Adrenal gland (tissue), 12 donors: ENCODE results near the gene OR2S2. TPM values are rescaled to one million over a fixed set of nuclear protein-coding genes. Genes with fewer than 3 reads are reported as not detected.

ENCODE experiments used
- DNase-seq, 7 donors: peaks; one replicate each; pipeline ENCODE4 v3.0.0-alpha.2; 2019 to 2020
- H3K27ac ChIP-seq, 5 donors: fragments of 200-600 bp; sonication (generic) in 4 of 5; 1 replicate in 3 of 5; 2 replicates in 2 of 5; pipeline versions ENCODE4 v1.5.1 to v1.8.0; 2016 to 2020; ENCODE audit warnings: mild to moderate bottlenecking in 1 of 5
- H3K27me3 ChIP-seq: fragments of 200-600 bp; 2 replicates; pipeline ENCODE4 v1.8.0; 2021
- H3K36me3 ChIP-seq, 2 donors: fragments of 200-600 bp; replicated peaks in 1 of 2; 1 replicate in 1 of 2; 2 replicates in 1 of 2; pipeline versions ENCODE4 v1.5.1 to v1.8.0; 2018 to 2022
- H3K4me1 ChIP-seq, 2 donors: fragments of 200-600 bp; replicated peaks in 1 of 2; 1 replicate in 1 of 2; 2 replicates in 1 of 2; pipeline versions ENCODE4 v1.5.1 to v1.8.0; 2018 to 2021
- H3K4me3 ChIP-seq, 4 donors: fragments of 200-600 bp; sonication (generic) in 3 of 4; one replicate each; pipeline ENCODE4 v1.5.1; 2016 to 2018
- H3K9me3 ChIP-seq, 3 donors: fragments of 200-600 bp; sonication (generic) in 1 of 3; replicated peaks in 1 of 3; 1 replicate in 2 of 3; 2 replicates in 1 of 3; pipeline versions ENCODE4 v1.5.1 to v1.8.0; 2016 to 2021
- CTCF ChIP-seq, 6 experiments: fragments of 450-650 bp in 4 of 6; fragments of 200-600 bp in 2 of 6; sonication (generic) in 1 of 6; IDR thresholded peaks; 1 replicate in 5 of 6; 2 replicates in 1 of 6; pipeline versions ENCODE4 v1.5.1 to v1.8.0; 2016 to 2021; ENCODE audit warnings: antibody characterized with exemption in 6 of 6, mild to moderate bottlenecking in 2 of 6, moderate library complexity in 1 of 6
- POLR2A ChIP-seq, 2 donors: fragments of 450-650 bp; IDR thresholded peaks; one replicate each; pipeline ENCODE4 v1.6.1; 2017; ENCODE audit warnings: antibody characterized with exemption in 2 of 2, mild to moderate bottlenecking in 2 of 2, moderate library complexity in 1 of 2
- WGBS, 4 donors: extraction: QIAGEN DNeasy Blood & Tissue Kit in 2 of 4; methylation state at CpG; one replicate each; pipeline versions ENCODE4 v1.1.5 to v1.1.7; 2013 to 2017; 5-methylcytosine and 5-hydroxymethylcytosine counted together
- intact Hi-C, 2 donors: fragments of 100-400 bp; cut with DNase I; formaldehyde crosslinking; loops; one replicate each; pipeline versions ENCODE4 v1.14.1 to v1.15.0; 2022 to 2023
- polyA plus RNA-seq, 3 donors: library from polyadenylated mRNA; stranded (reverse); fragments of 200-250 nt in 2 of 3; fragments of 350-450 nt in 1 of 3; fragmentation: Illumina TruSeq in 1 of 3; extraction: RNeasy Lipid Tissue Mini Kit (QIAGEN cat#74804) in 1 of 3; gene quantifications; one replicate each; pipeline ENCODE4 v1.2.3, GENCODE V29; 2013 to 2014
- total RNA-seq, 9 donors: library from RNA; depleted of rRNA in 4 of 9; stranded (reverse); fragments of >200 nt in 4 of 9; fragments of 120-200 nt in 1 of 9; fragmentation: NEBNext Ultra II Directional in 1 of 9; extraction: Animal tissue kit (Norgen Biotek cat#: 25700) in 1 of 9; gene quantifications; one replicate each; pipeline versions ENCODE4 v1.1.0 to v1.2.4, GENCODE V29; 2013 to 2023
- donor health status: healthy with polysubstance abuse.
- donor health status: Bipolar disorder and iron deficiency.
- donor health status: DM: yes; HTN: yes; CAD: no.
- donor health status: DM: no; HTN: no; CAD: no.
- donor health status: DM: no; HTN: no; CAD: no.
- donor health status: DM: yes; HTN: yes; CAD: no.

Gene OR2S2
- total and polyA plus RNA-seq, 12 donors, result not detected

- no peak overlapping the region for H3K4me3 ChIP-seq
- H3K9me3 ChIP-seq, result no peaks in the 10 kb centered on the region
- no peak for TF ChIP-seq POLR2A (IDR thresholded peaks at IDR 0.05)
- no peak for TF ChIP-seq CTCF (IDR thresholded peaks at IDR 0.05)
- 78 to 93% (median 87%) methylated on average over 3 of the region's 3 CpGs for WGBS, 4 donors
- H3K4me1 ChIP-seq, result no peaks in the 10 kb centered on the region
- intact Hi-C loops, result no loop called here
- no peak overlapping the region for H3K27ac ChIP-seq
- DNase-seq, result no peak
- H3K27me3 ChIP-seq, result no peaks in the 10 kb centered on the region
- no peaks in the 10 kb centered on the region for H3K36me3 ChIP-seq
Measured at GRCh38 chr9:35930989-35931388, 27.0 kb downstream of the OR2S2 start.

- H3K27me3 ChIP-seq, result no peaks in the 10 kb centered on the region
- no peak overlapping the region for H3K27ac ChIP-seq
- no peak for DNase-seq
- no peaks in the 10 kb centered on the region for H3K4me1 ChIP-seq
- H3K9me3 ChIP-seq, result no peaks in the 10 kb centered on the region
- no peak for TF ChIP-seq CTCF (IDR thresholded peaks at IDR 0.05)
- no peak for TF ChIP-seq POLR2A (IDR thresholded peaks at IDR 0.05)
- intact Hi-C loops, result no loop called here
- H3K4me3 ChIP-seq, result no peak overlapping the region
- H3K36me3 ChIP-seq, result no peaks in the 10 kb centered on the region
Measured at GRCh38 chr9:35930521-35930920, 27.4 kb downstream of the OR2S2 start.

- Histone ChIP-seq H3K27me3 (no peaks in the 10 kb centered on the region), H3K9me3 (no peaks in the 10 kb centered on the region), H3K27ac (peak overlapping the region in 1 of 5 donors; percentile 29), H3K4me1 (peaks cover 0 to 6% of the 10 kb centered on the region in 2 donors), H3K36me3 (no peaks in the 10 kb centered on the region), H3K4me3 (no peak overlapping the region)
- no peak for DNase-seq
- intact Hi-C loops, result no loop called here
- 65 to 74% (median 71%) methylated on average over 6 of the region's 6 CpGs for WGBS, 4 donors
- TF ChIP-seq POLR2A (IDR thresholded peaks at IDR 0.05), result no peak
- no peak for TF ChIP-seq CTCF (IDR thresholded peaks at IDR 0.05)
Measured at GRCh38 chr9:35929453-35929718, 28.6 kb downstream of the OR2S2 start.

- H3K9me3 ChIP-seq, result no peaks in the 10 kb centered on the region
- TF ChIP-seq CTCF (IDR thresholded peaks at IDR 0.05), result no peak
- TF ChIP-seq POLR2A (IDR thresholded peaks at IDR 0.05), result no peak
- WGBS, 4 donors, result 80 to 87% (median 83%) methylated on average over 9 of the region's 9 CpGs
- H3K36me3 ChIP-seq, result no peaks in the 10 kb centered on the region
- H3K27ac ChIP-seq, result peak overlapping the region in 1 of 5 donors; percentile 37
- intact Hi-C loops, result no loop called here
- H3K4me3 ChIP-seq, result no peak overlapping the region
- no peaks in the 10 kb centered on the region for H3K27me3 ChIP-seq
- H3K4me1 ChIP-seq, result peaks cover 4 to 10% of the 10 kb centered on the region in 2 donors
- no peak for DNase-seq
Measured at GRCh38 chr9:35928591-35929452, 29.1 kb downstream of the OR2S2 start.
